Non-pigmented ciliary epithelial cell (primary cell): ENCODE measurements around the gene CACNA2D1.
"Not testable (repeated sequence)": the region's sequence is repeated elsewhere in the genome, so short reads cannot be mapped to it uniquely, and the experiment has no call there.

Experiments used
- DNase-seq: peaks from one replicate; pipeline ENCODE4 v3.0.0-alpha.2; 2010; ENCODE audit warnings: low read depth

Gene CACNA2D1

GRCh38 chr7:82393076-82393839 lies 50.3 kb downstream of the CACNA2D1 start:
- no peak for DNase-seq

- DNase-seq = no peak
Measured at GRCh38 chr7:82390936-82391335, 52.6 kb downstream of the CACNA2D1 start.

GRCh38 chr7:82389876-82390275 lies 53.7 kb downstream of the CACNA2D1 start:
- DNase-seq = no peak

GRCh38 chr7:82388138-82388537 lies 55.4 kb downstream of the CACNA2D1 start:
- DNase-seq = no peak

GRCh38 chr7:82386571-82386970 lies 57.0 kb downstream of the CACNA2D1 start:
- DNase-seq = not testable (repeated sequence)

- no peak for DNase-seq
Measured at GRCh38 chr7:82384779-82385178, 58.8 kb downstream of the CACNA2D1 start.

- DNase-seq = no peak
Measured at GRCh38 chr7:82384051-82384464, 59.5 kb downstream of the CACNA2D1 start.

GRCh38 chr7:82382276-82382675 lies 61.3 kb downstream of the CACNA2D1 start:
- no peak for DNase-seq

GRCh38 chr7:82376739-82377138 lies 66.8 kb downstream of the CACNA2D1 start:
- DNase-seq = no peak

- no peak for DNase-seq
Measured at GRCh38 chr7:82375713-82376112, 67.9 kb downstream of the CACNA2D1 start.

- DNase-seq = no peak
Measured at GRCh38 chr7:82375129-82375528, 68.4 kb downstream of the CACNA2D1 start.

GRCh38 chr7:82373926-82374635 lies 69.5 kb downstream of the CACNA2D1 start:
- no peak for DNase-seq

- DNase-seq = no peak
Measured at GRCh38 chr7:82364671-82365070, 78.9 kb downstream of the CACNA2D1 start.

- no peak for DNase-seq
Measured at GRCh38 chr7:82364048-82364447, 79.5 kb downstream of the CACNA2D1 start.

GRCh38 chr7:82362129-82362706 lies 81.4 kb downstream of the CACNA2D1 start:
- peak; percentile 15 for DNase-seq

- DNase-seq = no peak
Measured at GRCh38 chr7:82360591-82361368, 82.8 kb downstream of the CACNA2D1 start.

- DNase-seq = no peak
Measured at GRCh38 chr7:82359426-82359825, 84.2 kb downstream of the CACNA2D1 start.

- DNase-seq = no peak
Measured at GRCh38 chr7:82358923-82359322, 84.7 kb downstream of the CACNA2D1 start.

- no peak for DNase-seq
Measured at GRCh38 chr7:82358009-82358578, 85.5 kb downstream of the CACNA2D1 start.

GRCh38 chr7:82348251-82348650 lies 95.3 kb downstream of the CACNA2D1 start:
- no peak for DNase-seq

- no peak for DNase-seq
Measured at GRCh38 chr7:82347808-82348207, 95.8 kb downstream of the CACNA2D1 start.

- DNase-seq = no peak
Measured at GRCh38 chr7:82345886-82346285, 97.7 kb downstream of the CACNA2D1 start.
